ENCODE data around the gene MYL7. TPM values are rescaled to one million over a fixed set of nuclear protein-coding genes. Genes with fewer than 3 reads are reported as not detected.

MYL7 gene
- total RNA-seq, 1 experiment from 2014 or later: not detected

DNA sequence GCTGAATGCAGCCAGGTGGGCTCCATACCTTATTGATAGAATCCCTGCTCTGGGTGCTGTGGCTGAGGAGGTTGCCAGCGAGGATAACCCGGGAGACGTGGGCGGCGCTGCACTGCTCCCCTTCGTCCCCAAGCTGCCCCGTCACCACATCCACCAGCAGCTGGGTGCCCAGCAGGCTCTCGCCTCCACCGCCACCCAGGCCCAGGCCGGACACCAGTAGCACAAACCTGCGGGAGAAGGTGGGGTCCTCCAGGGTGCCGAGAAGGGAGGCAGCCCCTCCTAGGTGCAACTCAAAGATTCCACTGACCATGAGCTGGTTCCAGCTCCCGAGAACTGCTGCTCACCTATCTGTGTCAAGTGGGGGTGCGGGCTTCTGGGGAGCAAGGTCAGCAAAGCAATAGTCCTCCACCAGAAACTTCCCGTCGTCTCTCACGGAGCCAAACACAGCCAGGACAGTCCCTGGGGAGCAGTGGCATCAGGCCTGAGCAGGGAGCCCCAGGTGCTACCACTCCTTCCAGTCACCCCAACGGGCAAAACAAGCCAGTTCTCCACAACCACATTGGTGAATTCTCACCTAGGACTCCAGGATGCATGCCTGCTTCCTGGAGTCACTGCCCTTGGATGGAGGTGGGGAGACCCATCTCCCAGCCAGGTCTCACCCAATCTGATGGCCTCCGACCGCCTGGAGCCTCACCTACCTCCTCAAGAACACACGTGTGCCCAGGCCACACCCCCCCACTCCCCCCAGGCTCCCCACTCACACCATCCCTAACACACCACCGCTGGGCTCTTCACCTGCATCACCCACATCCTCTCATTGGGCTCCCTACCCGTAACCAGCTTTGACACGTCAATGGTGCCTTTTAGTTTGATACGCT, 24.1 kb downstream of the MYL7 start:
- intact Hi-C loops (cut with micrococcal nuclease): no loop called here
- POLR2A ChIA-PET: no interaction called here
- CTCF ChIA-PET: no interaction called here
- ATAC-seq: no peak
- BruUV-seq (replicated peaks): no TSS peak
- Histone ChIP-seq H2AFZ (ENCODE audit: low read depth, low read length, poor library complexity, severe bottlenecking) (no peak overlapping the region), H4K20me1 (ENCODE audit: insufficient read depth) (no peaks in the 10 kb centered on the region), H3K27ac (ENCODE audit: low read depth, low read length) (no peak overlapping the region), H3K9me2 (ENCODE audit: insufficient read depth) (no peaks in the 10 kb centered on the region), H3K4me3 (replicated peaks in 1 of 2; ENCODE audit: low read depth in 1 of 2, low read length in 2 of 2) (no peak overlapping the region), H3K27me3 (ENCODE audit: insufficient read depth, low read length) (no peaks in the 10 kb centered on the region), H3K9me3 (ENCODE audit: control insufficient read depth in 1 of 2, insufficient read depth in 1 of 2, low read depth in 1 of 2, low read length in 2 of 2) (no peaks in the 10 kb centered on the region), H3K36me3 (ENCODE audit: control insufficient read depth in 1 of 2, insufficient read depth in 2 of 2, low read length in 2 of 2) (peaks cover 31 to 40% of the 10 kb centered on the region in 2 experiments), H3K4me1 (ENCODE audit: control insufficient read depth in 1 of 2, insufficient read depth in 2 of 2, low read length in 2 of 2) (peaks cover under 1 to 3% of the 10 kb centered on the region in 2 experiments; a peak in 2 of 4 replicates), H3K4me2 (ENCODE audit: low read length) (no peak overlapping the region), H3K9ac (ENCODE audit: low read length) (no peak overlapping the region), H3K79me2 (ENCODE audit: insufficient read depth, low read length) (peaks cover 35% of the 10 kb centered on the region)
- no peak for TF ChIP-seq ZFX (IDR thresholded peaks at IDR 0.05)
- TF ChIP-seq, protein P1, sequence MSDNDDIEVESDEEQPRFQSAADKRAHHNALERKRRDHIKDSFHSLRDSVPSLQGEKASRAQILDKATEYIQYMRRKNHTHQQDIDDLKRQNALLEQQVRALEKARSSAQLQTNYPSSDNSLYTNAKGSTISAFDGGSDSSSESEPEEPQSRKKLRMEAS (IDR thresholded peaks at IDR 0.05): no peak
- TF ChIP-seq JUND (IDR thresholded peaks at IDR 0.05): no peak
- TF ChIP-seq YY1 (IDR thresholded peaks at IDR 0.05; ENCODE audit: extremely low read depth, insufficient replicate concordance, low read depth, low read length): no peak
- no peak for TF ChIP-seq EZH2 (IDR thresholded peaks at IDR 0.05)
- TF ChIP-seq TCF7L2 (IDR thresholded peaks at IDR 0.05; ENCODE audit: borderline replicate concordance, extremely low read depth, insufficient read depth, insufficient read length): no peak
- TF ChIP-seq SRF (IDR thresholded peaks at IDR 0.05; ENCODE audit: low read depth): no peak
- TF ChIP-seq CEBPB (IDR thresholded peaks at IDR 0.05; ENCODE audit: low read depth): no peak
- TF ChIP-seq SP1 (IDR thresholded peaks at IDR 0.05; ENCODE audit: low read depth): no peak
- TF ChIP-seq ZNF274 (IDR thresholded peaks at IDR 0.05; ENCODE audit: low read depth, low read length): no peak
- TF ChIP-seq CBX3 (IDR thresholded peaks at IDR 0.05; ENCODE audit: low read depth): no peak
- no peak for TF ChIP-seq ATF3 (IDR thresholded peaks at IDR 0.05)
- TF ChIP-seq POLR2A (IDR thresholded peaks at IDR 0.05; ENCODE audit: borderline replicate concordance, extremely low read depth, insufficient read depth, insufficient read length): no peak
- TF ChIP-seq CTCF (IDR thresholded peaks at IDR 0.05 in 2 of 3, conservative IDR thresholded peaks at IDR 0.05 in 1 of 3; ENCODE audit: borderline replicate concordance in 1 of 3, insufficient read depth in 1 of 3, low read depth in 2 of 3, low read length in 2 of 3): no peak
- no peak for TF ChIP-seq POLR2AphosphoS5 (IDR thresholded peaks at IDR 0.05; ENCODE audit: low read depth, low read length)
- no peak for TF ChIP-seq SIN3A (IDR thresholded peaks at IDR 0.05; ENCODE audit: low read depth)
- RAD21 ChIA-PET (ENCODE audit: low non-redundant PET in 1 of 2, low total read pairs in 2 of 2, uncharacterized antibody in 2 of 2, unreplicated experiment in 2 of 2): no interaction called here
- DNase-seq (ENCODE audit: low read depth, low spot score): no peak

All from HCT116 (cell line).